HTR-8/SVneo (cell line): Measurements from ENCODE around the gene NME9.

Experiments used
- DNase-seq: peaks from one replicate; pipeline ENCODE4 v3.0.0; 2011; ENCODE audit warnings: low spot score, mixed read lengths; ENCODE audit not compliant: insufficient read length
- FAIRE-seq: peaks from 2 replicates; lab custom pipeline; 2011; peaks lifted over from hg19 to GRCh38; lab: Jason Lieb, UNC

Gene NME9

GRCh38 chr3:138340511-138340910 lies 10.9 kb upstream of the NME9 start:
- FAIRE-seq, result no peak
- DNase-seq, result no peak

GRCh38 chr3:138338811-138339210 lies 9.2 kb upstream of the NME9 start:
- FAIRE-seq, result no peak
- no peak for DNase-seq

GRCh38 chr3:138338244-138338643 lies 8.6 kb upstream of the NME9 start:
- no peak for FAIRE-seq

GRCh38 chr3:138336454-138336999 lies 6.9 kb upstream of the NME9 start:
- FAIRE-seq (no peak), DNase-seq (no peak)

More at GRCh38 chr3:138338244-138338643, 8.6 kb upstream of the NME9 start:
- DNase-seq, result no peak

GRCh38 chr3:138334608-138335007 lies 5.0 kb upstream of the NME9 start:
- no peak for FAIRE-seq
- no peak for DNase-seq

GRCh38 chr3:138332472-138333073 lies 2.9 kb upstream of the NME9 start:
- FAIRE-seq (no peak), DNase-seq (no peak)

- DNase-seq (no peak), FAIRE-seq (no peak)
Measured at GRCh38 chr3:138331143-138331894, 1.7 kb upstream of the NME9 start.

- DNase-seq (no peak), FAIRE-seq (no peak)
Measured at GRCh38 chr3:138329984-138330293, 288 bp upstream of the NME9 start.

GRCh38 chr3:138328341-138328740 lies 1.3 kb downstream of the NME9 start:
- FAIRE-seq, result no peak
- no peak for DNase-seq

GRCh38 chr3:138327831-138328230 lies 1.8 kb downstream of the NME9 start:
- no peak for FAIRE-seq

GRCh38 chr3:138326866-138327595 lies 2.6 kb downstream of the NME9 start:
- no peak for FAIRE-seq
- DNase-seq, result no peak

More at GRCh38 chr3:138327831-138328230, 1.8 kb downstream of the NME9 start:
- no peak for DNase-seq

- no peak for DNase-seq
- no peak for FAIRE-seq
Measured at GRCh38 chr3:138325990-138326389, 3.7 kb downstream of the NME9 start.

- DNase-seq (no peak), FAIRE-seq (no peak)
Measured at GRCh38 chr3:138323971-138324370, 5.7 kb downstream of the NME9 start.

GRCh38 chr3:138317687-138318086 lies 12.0 kb downstream of the NME9 start:
- FAIRE-seq (no peak), DNase-seq (no peak)

- no peak for DNase-seq
- no peak for FAIRE-seq
Measured at GRCh38 chr3:138314751-138315150, 14.9 kb downstream of the NME9 start.

- DNase-seq (no peak), FAIRE-seq (no peak)
Measured at GRCh38 chr3:138310494-138310893, 19.2 kb downstream of the NME9 start.

GRCh38 chr3:138308783-138309182 lies 20.9 kb downstream of the NME9 start:
- DNase-seq (no peak), FAIRE-seq (no peak)

- no peak for FAIRE-seq
- DNase-seq, result no peak
Measured at GRCh38 chr3:138307899-138308298, 21.8 kb downstream of the NME9 start.

GRCh38 chr3:138303474-138303873 lies 26.2 kb downstream of the NME9 start:
- DNase-seq (no peak), FAIRE-seq (no peak)

GRCh38 chr3:138300647-138301046 lies 29.0 kb downstream of the NME9 start:
- FAIRE-seq (no peak), DNase-seq (no peak)

GRCh38 chr3:138297876-138298275 lies 31.8 kb downstream of the NME9 start:
- no peak for DNase-seq
- FAIRE-seq, result no peak
